HepG2 (cell line): ENCODE measurements around the gene PTPRD. TPM values are rescaled to one million over a fixed set of nuclear protein-coding genes. Genes with fewer than 3 reads are reported as not detected.

Experiments
- ATAC-seq: fragments of 200-7000 bp; cut with Tn5 transposase; 3 replicates; pipeline ENCODE4 v1.9.1; 2020; ENCODE audit warnings: mild to moderate bottlenecking, moderate library complexity
- BruUV-seq: library from RNA; stranded (reverse); fragments of 400-500 nt; replicated peaks from 2 replicates; lab custom pipeline; 2021; lab: Mats Ljungman, UMichigan
- CTCF ChIA-PET: fragments of 300-600 bp; formaldehyde crosslinking; extraction: SDS; loops from one replicate; lab custom pipeline; 2021; ENCODE audit warnings: low total read pairs, inconsistent platforms, low intra/inter-chr PET ratio; lab: Yijun Ruan, JAX
- POLR2A ChIA-PET: fragments of 350-600 bp; sonication (Branson Sonifier 250); formaldehyde crosslinking; loops from one replicate; lab custom pipeline; 2020; ENCODE audit warnings: antibody characterized with exemption, inconsistent platforms; lab: Yijun Ruan, JAX
- DNase-seq: peaks from one replicate; pipeline ENCODE4 v3.0.0-alpha.2; 2015; ENCODE audit warnings: low spot score
- FAIRE-seq: peaks from 3 replicates; lab custom pipeline; 2011; peaks lifted over from hg19 to GRCh38; lab: Jason Lieb, UNC
- H2AFZ ChIP-seq: one replicate; pipeline ENCODE4 v1.6.1; 2011; ENCODE audit warnings: low read length, inconsistent platforms
- H3K27ac ChIP-seq: fragments of 300-600 bp; 3 replicates; pipeline ENCODE4 v1.8.0; 2011; ENCODE audit warnings: mixed run types, mild to moderate bottlenecking, mixed read lengths, low read length, inconsistent platforms; ENCODE audit not compliant: insufficient read depth; ENCODE audit errors: extremely low read length
- H3K27me3 ChIP-seq, 2 experiments: fragments of 200-600 bp in 1 of 2; 2 replicates in 1 of 2; 3 replicates in 1 of 2; pipeline versions ENCODE4 v1.6.0 to v1.8.0; 2011; ENCODE audit warnings: low read length in 2 of 2, mild to moderate bottlenecking in 2 of 2, moderate library complexity in 2 of 2, inconsistent platforms in 1 of 2; ENCODE audit not compliant: insufficient read depth in 2 of 2, control insufficient read depth in 1 of 2
- H3K36me3 ChIP-seq, 2 experiments: fragments of 200-600 bp in 1 of 2; replicated peaks in 1 of 2; 2 replicates in 1 of 2; 3 replicates in 1 of 2; pipeline versions ENCODE4 v1.5.1 to v1.8.0; 2011; ENCODE audit warnings: low read length in 2 of 2, inconsistent platforms in 1 of 2; ENCODE audit not compliant: insufficient read depth in 2 of 2, control insufficient read depth in 1 of 2
- H3K4me1 ChIP-seq: 2 replicates; pipeline ENCODE4 v1.5.1; 2012; ENCODE audit warnings: low read length, inconsistent platforms; ENCODE audit not compliant: insufficient read depth
- H3K4me2 ChIP-seq: 2 replicates; pipeline ENCODE4 v1.6.0; 2011; ENCODE audit warnings: low read depth, low read length, inconsistent platforms
- H3K4me3 ChIP-seq, 3 experiments: fragments of 200-600 bp in 1 of 3; sonication (generic), shearing (Covaris generic) in 1 of 3; replicated peaks in 1 of 3; 2 replicates each; pipeline ENCODE4 v1.5.1; 2011 to 2016; ENCODE audit warnings: low read length in 3 of 3, inconsistent platforms in 2 of 3, low read depth in 2 of 3, mild to moderate bottlenecking in 2 of 3, control low read depth in 1 of 3, mixed read lengths in 1 of 3; ENCODE audit not compliant: insufficient read depth in 1 of 3
- H3K79me2 ChIP-seq: one replicate; pipeline ENCODE4 v1.6.1; 2011; ENCODE audit warnings: low read length, inconsistent platforms; ENCODE audit not compliant: insufficient read depth
- H3K9ac ChIP-seq: 2 replicates; pipeline ENCODE4 v1.6.0; 2011; ENCODE audit warnings: mild to moderate bottlenecking, low read depth, low read length, inconsistent platforms; ENCODE audit not compliant: insufficient read depth
- H3K9me3 ChIP-seq: 2 replicates; pipeline ENCODE4 v1.5.1; 2012; ENCODE audit warnings: mild to moderate bottlenecking, low read length
- H4K20me1 ChIP-seq: 2 replicates; pipeline ENCODE4 v1.6.0; 2011; ENCODE audit warnings: inconsistent platforms, mild to moderate bottlenecking, low read length, moderate library complexity; ENCODE audit not compliant: insufficient read depth
- CC2D1A ChIP-seq: sonication (generic); formaldehyde crosslinking; IDR thresholded peaks from 2 replicates; pipeline ENCODE4 v1.8.1; 2023; ENCODE audit warnings: mild to moderate bottlenecking, missing genetic modification reagents
- FOXP1 ChIP-seq, 2 experiments: fragments of 450-650 bp in 1 of 2; IDR thresholded peaks; 2 replicates each; pipeline ENCODE4 v1.6.1; 2017 to 2018; ENCODE audit warnings: antibody characterized with exemption in 1 of 2
- HOXA7 ChIP-seq: sonication (generic); formaldehyde crosslinking; IDR thresholded peaks from 2 replicates; pipeline ENCODE4 v1.8.1; 2022; ENCODE audit warnings: mild to moderate bottlenecking, missing genetic modification reagents, moderate library complexity
- NFKB2 ChIP-seq: sonication (generic); formaldehyde crosslinking; IDR thresholded peaks from 2 replicates; pipeline ENCODE4 v1.4.0; 2020; ENCODE audit warnings: missing genetic modification reagents, borderline replicate concordance
- PHB2 ChIP-seq: fragments of 450-650 bp; IDR thresholded peaks from 2 replicates; pipeline ENCODE4 v1.6.1; 2018; ENCODE audit not compliant: partially characterized antibody
- POLR2A ChIP-seq, 2 experiments: IDR thresholded peaks; 2 replicates each; pipeline ENCODE4 v1.6.1; 2011; ENCODE audit warnings: low read depth in 2 of 2, low read length in 2 of 2, mild to moderate bottlenecking in 1 of 2, moderate library complexity in 1 of 2; ENCODE audit not compliant: insufficient read depth in 1 of 2
- ZNF256 ChIP-seq: sonication (generic); formaldehyde crosslinking; conservative IDR thresholded peaks from 2 replicates; pipeline ENCODE4 v1.4.0; 2020; ENCODE audit warnings: missing genetic modification reagents
- ZNF30 ChIP-seq: sonication (generic); formaldehyde crosslinking; IDR thresholded peaks from 2 replicates; pipeline ENCODE4 v1.5.0; 2020; ENCODE audit warnings: mild to moderate bottlenecking, missing genetic modification reagents
- ZNF33B ChIP-seq: sonication (generic); formaldehyde crosslinking; IDR thresholded peaks from 2 replicates; pipeline ENCODE4 v1.5.1; 2020; ENCODE audit warnings: mild to moderate bottlenecking, missing genetic modification reagents
- ZNF724P ChIP-seq: sonication (generic); formaldehyde crosslinking; IDR thresholded peaks from 2 replicates; pipeline ENCODE4 v1.8.0; 2022; ENCODE audit warnings: missing genetic modification reagents, borderline replicate concordance
- ZSCAN20 ChIP-seq: sonication (generic); formaldehyde crosslinking; IDR thresholded peaks from 2 replicates; pipeline ENCODE4 v1.4.0; 2020; ENCODE audit warnings: missing genetic modification reagents, mild to moderate bottlenecking, borderline replicate concordance
- WGBS: methylation state at CpG from one replicate; pipeline ENCODE4 v1.1.6; 2017; ENCODE audit warnings: low lambda C conversion rate; 5-methylcytosine and 5-hydroxymethylcytosine counted together
- in situ Hi-C: cut with HindIII; loops from 2 replicates; pipeline ENCODE4 v1.10.0; 2017; ENCODE audit warnings: low pct_unique_long_range_greater_than_20kb; ENCODE audit not compliant: extremely low pct_ligation_motif_present
- intact Hi-C: fragments of 100-400 bp; cut with micrococcal nuclease; formaldehyde crosslinking; loops from one replicate; pipeline ENCODE4 v1.10.0; 2022; ENCODE audit not compliant: unreplicated experiment
- polyA plus RNA-seq, 8 experiments: library from polyadenylated mRNA; depleted of rRNA in 3 of 8; stranded (reverse) in 7 of 8; unstranded in 1 of 8; fragments of >200 nt; fragmentation: Illumina TruSeq in 4 of 8; extraction: Trizol in 4 of 8; gene quantifications; 2 replicates each; pipeline versions ENCODE4 v1.2.1 to v1.2.3, GENCODE V29; 2011 to 2016; ENCODE audit warnings: low read depth in 4 of 8, missing spikeins in 1 of 8, mixed read lengths in 1 of 8; ENCODE audit not compliant: insufficient read depth in 1 of 8
- total RNA-seq, 5 experiments: library from RNA; depleted of rRNA; stranded (reverse); fragments of >200 nt; fragmentation: Illumina TruSeq; extraction: Trizol; gene quantifications; 2 replicates each; pipeline ENCODE4 v1.2.3, GENCODE V29; 2016; ENCODE audit warnings: low read depth in 1 of 5
- TF ChIP-seq, protein P1 (sequence below): sonication (generic); formaldehyde crosslinking; IDR thresholded peaks from 2 replicates; pipeline ENCODE4 v1.5.0; 2020; ENCODE audit warnings: mild to moderate bottlenecking, missing genetic modification reagents, borderline replicate concordance

PTPRD gene
- total and polyA plus RNA-seq, 2 of the 13 experiments (the other 11 are each of a cell fraction or from before 2014, with no cell fraction given): 0.05 TPM; not detected in 1

DNA sequence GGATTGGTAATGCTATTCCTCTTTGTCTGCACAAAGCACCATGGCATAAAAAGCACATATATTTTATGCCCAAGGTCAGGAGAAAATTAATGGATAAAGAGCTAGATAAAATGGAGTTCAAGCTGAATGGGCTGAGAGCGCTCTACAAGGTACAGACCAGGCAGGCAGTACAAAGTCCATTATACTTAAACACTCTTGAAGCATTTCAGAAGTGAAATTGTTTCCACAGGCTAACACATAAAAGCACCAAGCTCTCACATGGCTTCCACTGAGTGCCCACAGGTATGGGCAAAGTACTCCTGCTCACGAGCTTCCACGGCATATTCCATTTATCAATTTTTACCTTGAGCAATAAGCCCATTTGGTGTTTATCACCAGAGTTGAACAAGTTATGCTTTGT lies 2042.0 kb downstream of the PTPRD start:
- Histone ChIP-seq H3K27me3 (no peaks in the 10 kb centered on the region), H4K20me1 (no peaks in the 10 kb centered on the region), H3K9me3 (no peaks in the 10 kb centered on the region; the same call in 1 of the 2 replicates), H3K4me3 (no peak overlapping the region), H3K4me1 (no peaks in the 10 kb centered on the region), H2AFZ (no peak overlapping the region), H3K9ac (no peak overlapping the region), H3K4me2 (no peak overlapping the region), H3K27ac (no peak overlapping the region), H3K36me3 (no peaks in the 10 kb centered on the region), H3K79me2 (no peaks in the 10 kb centered on the region)
- WGBS: 0% methylated on average over 3 of the region's 3 CpGs
- FAIRE-seq (no peak), ATAC-seq (no peak), DNase-seq (no peak)
- POLR2A ChIA-PET: no interaction called here
- intact Hi-C loops: no loop called here
- TF ChIP-seq CC2D1A: no peak
- in situ Hi-C loops: no loop called here
- CTCF ChIA-PET: no interaction called here
- BruUV-seq: no TSS peak

DNA sequence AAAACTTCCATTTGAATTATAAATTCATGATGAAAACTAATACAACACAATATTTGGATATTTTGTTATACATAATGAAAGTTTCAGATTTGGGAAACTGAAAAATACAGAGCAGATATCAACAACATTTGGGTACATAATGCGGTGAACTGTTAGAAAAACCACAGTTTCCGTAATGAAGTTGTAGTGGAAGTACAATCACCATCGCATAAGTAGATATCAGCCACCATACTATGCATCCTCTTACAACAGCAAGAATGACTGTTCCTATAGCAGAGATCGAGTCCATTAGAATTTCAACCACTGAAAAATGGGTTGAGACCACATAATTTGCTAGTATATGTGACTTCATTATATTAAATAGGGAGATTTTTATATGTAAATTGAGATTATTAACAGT lies 2043.0 kb downstream of the PTPRD start:
- in situ Hi-C loops: no loop called here

More for the DNA sequence above, 2043.0 kb downstream of the PTPRD start:
- no TSS peak for BruUV-seq
- H3K4me2 ChIP-seq: no peak overlapping the region
- WGBS: 35% methylated on average over 4 of the region's 4 CpGs
- H2AFZ ChIP-seq: no peak overlapping the region
- no peaks in the 10 kb centered on the region; the same call in 1 of the 2 replicates for H3K9me3 ChIP-seq
- no peaks in the 10 kb centered on the region for H4K20me1 ChIP-seq
- no peaks in the 10 kb centered on the region for H3K4me1 ChIP-seq
- no peak overlapping the region for H3K9ac ChIP-seq
- POLR2A ChIA-PET: no interaction called here
- intact Hi-C loops: no loop called here
- CTCF ChIA-PET: no interaction called here
- H3K4me3 ChIP-seq: no peak overlapping the region
- DNase-seq (no peak), ATAC-seq (no peak), FAIRE-seq (no peak)
- H3K79me2 ChIP-seq: no peaks in the 10 kb centered on the region
- no peaks in the 10 kb centered on the region for H3K36me3 ChIP-seq
- H3K27ac ChIP-seq: no peak overlapping the region
- H3K27me3 ChIP-seq: no peaks in the 10 kb centered on the region
- TF ChIP-seq HOXA7 (CRISPR knock-in tag) (no peak), ZNF256 (CRISPR knock-in tag) (no peak), POLR2A (IDR thresholded peaks at IDR 0.05; ENCODE audit: insufficient read depth in 1 of 2, low read depth in 2 of 2, low read length in 2 of 2) (no peak), ZNF30 (CRISPR knock-in tag) (no peak), ZNF724P (CRISPR knock-in tag) (no peak), ZNF33B (CRISPR knock-in tag) (no peak), FOXP1 (IDR thresholded peaks at IDR 0.05) (no peak), FOXP1 (CRISPR knock-in tag; IDR thresholded peaks at IDR 0.05) (no peak), PHB2 (no peak), ZSCAN20 (CRISPR knock-in tag) (no peak), NFKB2 (CRISPR knock-in tag) (no peak)
- TF ChIP-seq, protein P1, sequence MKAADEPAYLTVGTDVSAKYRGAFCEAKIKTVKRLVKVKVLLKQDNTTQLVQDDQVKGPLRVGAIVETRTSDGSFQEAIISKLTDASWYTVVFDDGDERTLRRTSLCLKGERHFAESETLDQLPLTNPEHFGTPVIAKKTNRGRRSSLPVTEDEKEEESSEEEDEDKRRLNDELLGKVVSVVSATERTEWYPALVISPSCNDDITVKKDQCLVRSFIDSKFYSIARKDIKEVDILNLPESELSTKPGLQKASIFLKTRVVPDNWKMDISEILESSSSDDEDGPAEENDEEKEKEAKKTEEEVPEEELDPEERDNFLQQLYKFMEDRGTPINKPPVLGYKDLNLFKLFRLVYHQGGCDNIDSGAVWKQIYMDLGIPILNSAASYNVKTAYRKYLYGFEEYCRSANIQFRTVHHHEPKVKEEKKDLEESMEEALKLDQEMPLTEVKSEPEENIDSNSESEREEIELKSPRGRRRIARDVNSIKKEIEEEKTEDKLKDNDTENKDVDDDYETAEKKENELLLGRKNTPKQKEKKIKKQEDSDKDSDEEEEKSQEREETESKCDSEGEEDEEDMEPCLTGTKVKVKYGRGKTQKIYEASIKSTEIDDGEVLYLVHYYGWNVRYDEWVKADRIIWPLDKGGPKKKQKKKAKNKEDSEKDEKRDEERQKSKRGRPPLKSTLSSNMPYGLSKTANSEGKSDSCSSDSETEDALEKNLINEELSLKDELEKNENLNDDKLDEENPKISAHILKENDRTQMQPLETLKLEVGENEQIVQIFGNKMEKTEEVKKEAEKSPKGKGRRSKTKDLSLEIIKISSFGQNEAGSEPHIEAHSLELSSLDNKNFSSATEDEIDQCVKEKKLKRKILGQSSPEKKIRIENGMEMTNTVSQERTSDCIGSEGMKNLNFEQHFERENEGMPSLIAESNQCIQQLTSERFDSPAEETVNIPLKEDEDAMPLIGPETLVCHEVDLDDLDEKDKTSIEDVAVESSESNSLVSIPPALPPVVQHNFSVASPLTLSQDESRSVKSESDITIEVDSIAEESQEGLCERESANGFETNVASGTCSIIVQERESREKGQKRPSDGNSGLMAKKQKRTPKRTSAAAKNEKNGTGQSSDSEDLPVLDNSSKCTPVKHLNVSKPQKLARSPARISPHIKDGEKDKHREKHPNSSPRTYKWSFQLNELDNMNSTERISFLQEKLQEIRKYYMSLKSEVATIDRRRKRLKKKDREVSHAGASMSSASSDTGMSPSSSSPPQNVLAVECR: no peak
- TF ChIP-seq, all 625 proteins: peak for 0
